ENCODE results near the gene CORO2B.

DNA sequence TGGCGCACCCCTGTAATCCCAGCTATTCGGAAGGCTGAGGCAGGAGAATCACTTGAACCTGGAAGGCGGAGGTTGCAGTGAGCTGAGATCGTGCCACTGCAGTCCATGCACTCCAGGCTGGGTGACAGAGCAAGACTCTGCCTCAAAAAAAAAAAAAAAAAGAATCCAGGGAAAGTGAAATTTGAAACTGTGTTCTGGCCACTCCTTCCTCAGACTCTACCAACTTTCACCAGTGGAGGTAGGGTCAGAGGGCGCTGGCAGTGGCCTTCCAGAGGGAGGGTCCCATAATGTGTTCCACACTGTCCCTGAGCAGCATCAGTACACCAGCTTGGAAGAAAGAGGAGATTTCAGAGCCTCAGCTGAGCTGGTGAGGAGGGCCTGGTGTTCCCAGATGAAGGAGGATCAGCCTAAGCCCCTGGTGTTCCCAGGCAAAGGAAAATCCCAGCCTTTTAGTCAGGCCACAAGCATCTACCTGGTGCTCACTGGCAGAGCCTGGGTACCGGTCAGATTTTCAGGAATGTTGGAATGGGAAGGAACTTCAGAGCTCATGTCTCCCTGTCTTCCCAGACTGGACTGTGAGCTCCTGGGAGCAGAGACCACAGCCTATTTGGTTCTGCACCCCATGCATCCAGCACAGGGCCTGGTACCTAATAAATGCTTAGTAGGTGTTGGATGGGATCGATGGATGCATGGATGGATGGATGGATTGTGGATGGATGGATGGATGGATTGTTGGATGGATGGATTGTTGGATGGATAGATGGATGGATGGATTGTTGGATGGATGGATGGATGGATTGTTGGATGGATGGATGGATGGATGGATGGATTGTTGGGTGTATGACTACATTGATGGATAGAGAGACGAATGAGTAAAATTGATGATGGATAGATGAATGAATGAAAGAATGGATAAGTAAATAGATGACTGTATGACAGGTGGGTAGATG, 117.9 kb downstream of the CORO2B start:
- TF ChIP-seq, protein P1, sequence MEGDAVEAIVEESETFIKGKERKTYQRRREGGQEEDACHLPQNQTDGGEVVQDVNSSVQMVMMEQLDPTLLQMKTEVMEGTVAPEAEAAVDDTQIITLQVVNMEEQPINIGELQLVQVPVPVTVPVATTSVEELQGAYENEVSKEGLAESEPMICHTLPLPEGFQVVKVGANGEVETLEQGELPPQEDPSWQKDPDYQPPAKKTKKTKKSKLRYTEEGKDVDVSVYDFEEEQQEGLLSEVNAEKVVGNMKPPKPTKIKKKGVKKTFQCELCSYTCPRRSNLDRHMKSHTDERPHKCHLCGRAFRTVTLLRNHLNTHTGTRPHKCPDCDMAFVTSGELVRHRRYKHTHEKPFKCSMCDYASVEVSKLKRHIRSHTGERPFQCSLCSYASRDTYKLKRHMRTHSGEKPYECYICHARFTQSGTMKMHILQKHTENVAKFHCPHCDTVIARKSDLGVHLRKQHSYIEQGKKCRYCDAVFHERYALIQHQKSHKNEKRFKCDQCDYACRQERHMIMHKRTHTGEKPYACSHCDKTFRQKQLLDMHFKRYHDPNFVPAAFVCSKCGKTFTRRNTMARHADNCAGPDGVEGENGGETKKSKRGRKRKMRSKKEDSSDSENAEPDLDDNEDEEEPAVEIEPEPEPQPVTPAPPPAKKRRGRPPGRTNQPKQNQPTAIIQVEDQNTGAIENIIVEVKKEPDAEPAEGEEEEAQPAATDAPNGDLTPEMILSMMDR (IDR thresholded peaks at IDR 0.05 in 2 of 3, conservative IDR thresholded peaks at IDR 0.05 in 1 of 3; ENCODE audit: insufficient read depth in 2 of 3, low read depth in 1 of 3, low read length in 3 of 3), result no peak
- TF ChIP-seq POLR2AphosphoS5 (IDR thresholded peaks at IDR 0.05; ENCODE audit: control insufficient read depth, insufficient read depth, low read depth, low read length) (no peak), THRB (CRISPR knock-in tag; conservative IDR thresholded peaks at IDR 0.05) (no peak), MTA1 (IDR thresholded peaks at IDR 0.05; ENCODE audit: borderline replicate concordance) (no peak), POLR2A (conservative IDR thresholded peaks at IDR 0.05) (no peak), EP300 (IDR thresholded peaks at IDR 0.05; ENCODE audit: low read length) (no peak), SUPT5H (IDR thresholded peaks at IDR 0.05) (no peak), ZBTB2 (IDR thresholded peaks at IDR 0.05) (no peak), EZH2 (IDR thresholded peaks at IDR 0.05; ENCODE audit: borderline replicate concordance, low read depth, low read length) (no peak), MIER1 (IDR thresholded peaks at IDR 0.05; ENCODE audit: low read depth) (no peak)
- TF ChIP-seq, protein P2, sequence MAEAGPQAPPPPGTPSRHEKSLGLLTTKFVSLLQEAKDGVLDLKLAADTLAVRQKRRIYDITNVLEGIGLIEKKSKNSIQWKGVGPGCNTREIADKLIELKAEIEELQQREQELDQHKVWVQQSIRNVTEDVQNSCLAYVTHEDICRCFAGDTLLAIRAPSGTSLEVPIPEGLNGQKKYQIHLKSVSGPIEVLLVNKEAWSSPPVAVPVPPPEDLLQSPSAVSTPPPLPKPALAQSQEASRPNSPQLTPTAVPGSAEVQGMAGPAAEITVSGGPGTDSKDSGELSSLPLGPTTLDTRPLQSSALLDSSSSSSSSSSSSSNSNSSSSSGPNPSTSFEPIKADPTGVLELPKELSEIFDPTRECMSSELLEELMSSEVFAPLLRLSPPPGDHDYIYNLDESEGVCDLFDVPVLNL (CRISPR knock-in tag; IDR thresholded peaks at IDR 0.05; ENCODE audit: low read depth), result no peak
- TF ChIP-seq, protein P3, sequence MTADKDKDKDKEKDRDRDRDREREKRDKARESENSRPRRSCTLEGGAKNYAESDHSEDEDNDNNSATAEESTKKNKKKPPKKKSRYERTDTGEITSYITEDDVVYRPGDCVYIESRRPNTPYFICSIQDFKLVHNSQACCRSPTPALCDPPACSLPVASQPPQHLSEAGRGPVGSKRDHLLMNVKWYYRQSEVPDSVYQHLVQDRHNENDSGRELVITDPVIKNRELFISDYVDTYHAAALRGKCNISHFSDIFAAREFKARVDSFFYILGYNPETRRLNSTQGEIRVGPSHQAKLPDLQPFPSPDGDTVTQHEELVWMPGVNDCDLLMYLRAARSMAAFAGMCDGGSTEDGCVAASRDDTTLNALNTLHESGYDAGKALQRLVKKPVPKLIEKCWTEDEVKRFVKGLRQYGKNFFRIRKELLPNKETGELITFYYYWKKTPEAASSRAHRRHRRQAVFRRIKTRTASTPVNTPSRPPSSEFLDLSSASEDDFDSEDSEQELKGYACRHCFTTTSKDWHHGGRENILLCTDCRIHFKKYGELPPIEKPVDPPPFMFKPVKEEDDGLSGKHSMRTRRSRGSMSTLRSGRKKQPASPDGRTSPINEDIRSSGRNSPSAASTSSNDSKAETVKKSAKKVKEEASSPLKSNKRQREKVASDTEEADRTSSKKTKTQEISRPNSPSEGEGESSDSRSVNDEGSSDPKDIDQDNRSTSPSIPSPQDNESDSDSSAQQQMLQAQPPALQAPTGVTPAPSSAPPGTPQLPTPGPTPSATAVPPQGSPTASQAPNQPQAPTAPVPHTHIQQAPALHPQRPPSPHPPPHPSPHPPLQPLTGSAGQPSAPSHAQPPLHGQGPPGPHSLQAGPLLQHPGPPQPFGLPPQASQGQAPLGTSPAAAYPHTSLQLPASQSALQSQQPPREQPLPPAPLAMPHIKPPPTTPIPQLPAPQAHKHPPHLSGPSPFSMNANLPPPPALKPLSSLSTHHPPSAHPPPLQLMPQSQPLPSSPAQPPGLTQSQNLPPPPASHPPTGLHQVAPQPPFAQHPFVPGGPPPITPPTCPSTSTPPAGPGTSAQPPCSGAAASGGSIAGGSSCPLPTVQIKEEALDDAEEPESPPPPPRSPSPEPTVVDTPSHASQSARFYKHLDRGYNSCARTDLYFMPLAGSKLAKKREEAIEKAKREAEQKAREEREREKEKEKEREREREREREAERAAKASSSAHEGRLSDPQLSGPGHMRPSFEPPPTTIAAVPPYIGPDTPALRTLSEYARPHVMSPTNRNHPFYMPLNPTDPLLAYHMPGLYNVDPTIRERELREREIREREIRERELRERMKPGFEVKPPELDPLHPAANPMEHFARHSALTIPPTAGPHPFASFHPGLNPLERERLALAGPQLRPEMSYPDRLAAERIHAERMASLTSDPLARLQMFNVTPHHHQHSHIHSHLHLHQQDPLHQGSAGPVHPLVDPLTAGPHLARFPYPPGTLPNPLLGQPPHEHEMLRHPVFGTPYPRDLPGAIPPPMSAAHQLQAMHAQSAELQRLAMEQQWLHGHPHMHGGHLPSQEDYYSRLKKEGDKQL (CRISPR knock-in tag; IDR thresholded peaks at IDR 0.05; ENCODE audit: borderline replicate concordance), result no peak
- TF ChIP-seq, protein P4, sequence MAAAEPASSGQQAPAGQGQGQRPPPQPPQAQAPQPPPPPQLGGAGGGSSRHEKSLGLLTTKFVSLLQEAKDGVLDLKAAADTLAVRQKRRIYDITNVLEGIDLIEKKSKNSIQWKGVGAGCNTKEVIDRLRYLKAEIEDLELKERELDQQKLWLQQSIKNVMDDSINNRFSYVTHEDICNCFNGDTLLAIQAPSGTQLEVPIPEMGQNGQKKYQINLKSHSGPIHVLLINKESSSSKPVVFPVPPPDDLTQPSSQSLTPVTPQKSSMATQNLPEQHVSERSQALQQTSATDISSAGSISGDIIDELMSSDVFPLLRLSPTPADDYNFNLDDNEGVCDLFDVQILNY (CRISPR knock-in tag; IDR thresholded peaks at IDR 0.05), result no peak

All from K562 (cell line).